ENCODE results near the gene POLR1B. TPM values are rescaled to one million over a fixed set of nuclear protein-coding genes. Genes with fewer than 3 reads are reported as not detected.
"Not testable (repeated sequence)": the region's sequence is repeated elsewhere in the genome, so short reads cannot be mapped to it uniquely, and the experiment has no call there.

Gene POLR1B
- polyA plus RNA-seq, 1 experiment, result 12.4 TPM

- TF ChIP-seq CTCF (IDR thresholded peaks at IDR 0.05; ENCODE audit: low read depth, low read length), result no peak
- Histone ChIP-seq H3K27ac (ENCODE audit: low read depth, low read length) (no peak overlapping the region), H3K4me3 (ENCODE audit: low read depth, low read length) (no peak overlapping the region), H3K27me3 (ENCODE audit: control insufficient read depth, insufficient read depth, low read length) (no peaks in the 10 kb centered on the region), H3K9me3 (ENCODE audit: control insufficient read depth, insufficient read depth, low read length) (no peaks in the 10 kb centered on the region)
- ChIA-PET POLR2A (no interaction called here), CTCF (no interaction called here)
- no peak for DNase-seq (ENCODE audit: low read depth, low spot score)
Observed at GRCh38 chr2:112534826-112535225, 7.4 kb upstream of the POLR1B start.

GRCh38 chr2:112536665-112537064 lies 5.6 kb upstream of the POLR1B start:
- H3K27me3 ChIP-seq (ENCODE audit: control insufficient read depth, insufficient read depth, low read length); DNase-seq (ENCODE audit: low read depth, low spot score); CTCF ChIA-PET; H3K4me3 ChIP-seq (ENCODE audit: low read depth, low read length); H3K9me3 ChIP-seq (ENCODE audit: control insufficient read depth, insufficient read depth, low read length); H3K27ac ChIP-seq (ENCODE audit: low read depth, low read length); POLR2A ChIA-PET: not testable (repeated sequence)

GRCh38 chr2:112539306-112539705 lies 3.0 kb upstream of the POLR1B start:
- no peak overlapping the region for H3K4me3 ChIP-seq (ENCODE audit: low read depth, low read length)
- TF ChIP-seq CTCF (IDR thresholded peaks at IDR 0.05; ENCODE audit: low read depth, low read length), result no peak
- no peak for DNase-seq (ENCODE audit: low read depth, low spot score)
- POLR2A ChIA-PET, result no interaction called here
- H3K27me3 ChIP-seq (ENCODE audit: control insufficient read depth, insufficient read depth, low read length), result no peaks in the 10 kb centered on the region
- H3K27ac ChIP-seq (ENCODE audit: low read depth, low read length), result no peak overlapping the region
- H3K9me3 ChIP-seq (ENCODE audit: control insufficient read depth, insufficient read depth, low read length), result no peaks in the 10 kb centered on the region
- CTCF ChIA-PET, result no interaction called here

GRCh38 chr2:112540906-112541305 lies 1.4 kb upstream of the POLR1B start:
- Histone ChIP-seq H3K4me3 (ENCODE audit: low read depth, low read length) (no peak overlapping the region), H3K27ac (ENCODE audit: low read depth, low read length) (no peak overlapping the region), H3K9me3 (ENCODE audit: control insufficient read depth, insufficient read depth, low read length) (no peaks in the 10 kb centered on the region), H3K27me3 (ENCODE audit: control insufficient read depth, insufficient read depth, low read length) (no peaks in the 10 kb centered on the region)
- TF ChIP-seq CTCF (IDR thresholded peaks at IDR 0.05; ENCODE audit: low read depth, low read length), result no peak
- CTCF ChIA-PET, result interaction anchor here (0.5 to 0.9 kb wide), 3 partner anchors 59 to 759 kb away, joined by 3 to 5 read pairs (median 3); no protein-coding TSS in a partner anchor
- no peak for DNase-seq (ENCODE audit: low read depth, low spot score)
- POLR2A ChIA-PET, result interaction anchor here (0.6 kb wide), 1 partner anchor 58 kb away, joined by 4 read pairs; no protein-coding TSS in a partner anchor

- ChIA-PET CTCF (interaction anchor here (0.9 kb wide), 1 partner anchor 60 kb away, joined by 3 read pairs; no protein-coding TSS in a partner anchor), POLR2A (no interaction called here)
- Histone ChIP-seq H3K27ac (ENCODE audit: low read depth, low read length) (peak overlapping the region; percentile 90), H3K27me3 (ENCODE audit: control insufficient read depth, insufficient read depth, low read length) (no peaks in the 10 kb centered on the region), H3K9me3 (ENCODE audit: control insufficient read depth, insufficient read depth, low read length) (no peaks in the 10 kb centered on the region), H3K4me3 (ENCODE audit: low read depth, low read length) (peak overlapping the region; percentile 96)
- no peak for DNase-seq (ENCODE audit: low read depth, low spot score)
- no peak for TF ChIP-seq CTCF (IDR thresholded peaks at IDR 0.05; ENCODE audit: low read depth, low read length)
Observed at GRCh38 chr2:112541315-112542122, 746 bp upstream of the POLR1B start.

All from AG04450 (cell line).